Mesenteric fat pad (tissue), 1 donor: ENCODE results near the gene HACL1. TPM values are rescaled to one million over a fixed set of nuclear protein-coding genes. Genes with fewer than 3 reads are reported as not detected.
A peak's percentile ranks its signal among the peaks of the same experiment; 100 is the strongest.

Experiments used
- DNase-seq: peaks from one replicate; pipeline ENCODE4 v3.0.0-alpha.2; 2020; ENCODE audit warnings: low spot score
- long read RNA-seq: library from polyadenylated mRNA; unstranded; transcript quantifications from one replicate; pipeline ENCODE4 v2.0.0, GENCODE V29; 2020
- total RNA-seq: library from RNA; stranded (reverse); fragmentation: NEBNext Ultra II Directional; extraction: Animal tissue kit (Norgen Biotek cat#: 25700); gene quantifications from one replicate; pipeline ENCODE4 v1.2.1, GENCODE V29; 2021
- donor health status: DM: yes; HTN: yes; CAD: no.

The HACL1 gene
- 20.7 TPM for total RNA-seq
- long read RNA-seq, transcript HACL1-201 (17 exons, 2,266 nt) = major isoform, 50 of 83 reads
- long read RNA-seq, partial matches to known transcripts = 6 of 83 reads
- long read RNA-seq, other reads (novel, unspliced or antisense) = 23 of 83 reads

GRCh38 chr3:15601399-15602145, at the start of gene HACL1, which contains the start of gene BTD:
TSS of gene HACL1 (minus strand) at chr3:15601569. CDS start at chr3:15601463, 106 bp downstream.
TSS of gene BTD (plus strand) at chr3:15601745. CDS start at chr3:15635440, 33,695 bp downstream.
- DNase-seq = peak; percentile 98

- no peak for DNase-seq
These were observed 48.5 kb upstream of the HACL1 start for GRCh38 chr3:15649858-15650257.

- no peak for DNase-seq
These were observed 48.0 kb upstream of the HACL1 start for GRCh38 chr3:15649341-15649740.

- DNase-seq = no peak
These were observed 46.3 kb upstream of the HACL1 start for GRCh38 chr3:15647611-15648167.

- DNase-seq = no peak
These were observed 45.6 kb upstream of the HACL1 start for GRCh38 chr3:15646851-15647511.

GRCh38 chr3:15645740-15646501, 44.6 kb upstream of the HACL1 start:
- no peak for DNase-seq

GRCh38 chr3:15645246-15645645, 43.9 kb upstream of the HACL1 start:
- no peak for DNase-seq

GRCh38 chr3:15638891-15639262, 37.5 kb upstream of the HACL1 start:
- DNase-seq = no peak

- no peak for DNase-seq
These were observed 37.0 kb upstream of the HACL1 start for GRCh38 chr3:15638193-15638890.

- no peak for DNase-seq
These were observed 36.0 kb upstream of the HACL1 start for GRCh38 chr3:15637131-15637951.

GRCh38 chr3:15636028-15636709, 34.8 kb upstream of the HACL1 start:
- DNase-seq = no peak

GRCh38 chr3:15635121-15635661, 33.8 kb upstream of the HACL1 start:
- DNase-seq = no peak

GRCh38 chr3:15634671-15635070, 33.3 kb upstream of the HACL1 start:
- no peak for DNase-seq

- DNase-seq = no peak
These were observed 32.6 kb upstream of the HACL1 start for GRCh38 chr3:15633766-15634598.

- no peak for DNase-seq
These were observed 31.8 kb upstream of the HACL1 start for GRCh38 chr3:15633159-15633558.

GRCh38 chr3:15632212-15632580, 30.8 kb upstream of the HACL1 start:
- no peak for DNase-seq

GRCh38 chr3:15631426-15632211, 30.2 kb upstream of the HACL1 start:
- no peak for DNase-seq
